Measurements from ENCODE around the gene C19orf85.

The C19orf85 gene

GRCh38 chr19:55478364-55478763 lies 13.8 kb upstream of the C19orf85 start:
- DNase-seq (ENCODE audit: low read depth in 2 of 3, low spot score in 1 of 3) = no peak

GRCh38 chr19:55477905-55478304 lies 13.4 kb upstream of the C19orf85 start:
- DNase-seq (ENCODE audit: low read depth in 2 of 3, low spot score in 1 of 3) = no peak

DNA sequence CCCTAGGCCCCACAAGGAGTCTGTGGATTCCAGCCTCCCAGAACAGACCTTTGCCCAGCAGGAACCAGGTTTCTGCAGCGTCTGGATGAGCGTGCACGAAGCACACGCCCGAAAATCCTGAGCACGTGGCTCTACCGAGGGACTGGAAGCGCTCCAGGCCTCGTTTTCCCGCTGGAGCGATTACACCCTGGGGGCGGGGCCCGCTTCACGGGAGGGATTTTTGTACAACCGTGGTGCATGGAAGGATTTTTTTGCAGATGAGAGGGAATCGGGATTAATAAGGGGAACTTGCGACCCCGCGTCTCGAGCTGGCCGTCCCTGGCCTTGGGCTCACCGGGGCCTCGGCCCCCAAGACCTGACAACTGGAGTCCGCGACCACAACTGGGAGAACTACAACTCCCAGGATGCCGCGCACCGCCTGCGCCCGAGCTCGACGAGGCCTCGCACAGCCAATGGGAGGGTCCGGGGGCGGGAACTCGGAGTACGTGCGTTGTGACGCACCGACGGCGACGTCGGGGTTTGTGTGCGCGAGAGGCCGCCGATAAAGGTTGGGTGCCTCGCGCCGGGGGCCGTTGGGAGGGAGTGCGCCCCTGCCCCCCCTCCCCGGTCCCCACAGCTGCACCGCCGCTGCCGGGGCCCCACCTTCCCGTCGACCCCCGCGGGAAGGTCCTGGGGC lies 11.7 kb upstream of the C19orf85 start, which contains the start of gene ZNF628:
ZNF628 (plus strand) TSS at position 518 of the 676 bp plus-strand sequence. CDS start 3,294 bp downstream, outside the sequence.
- peak; percentile 95 to 99 (median 95) for DNase-seq (ENCODE audit: low read depth in 2 of 3, low spot score in 1 of 3)

DNA sequence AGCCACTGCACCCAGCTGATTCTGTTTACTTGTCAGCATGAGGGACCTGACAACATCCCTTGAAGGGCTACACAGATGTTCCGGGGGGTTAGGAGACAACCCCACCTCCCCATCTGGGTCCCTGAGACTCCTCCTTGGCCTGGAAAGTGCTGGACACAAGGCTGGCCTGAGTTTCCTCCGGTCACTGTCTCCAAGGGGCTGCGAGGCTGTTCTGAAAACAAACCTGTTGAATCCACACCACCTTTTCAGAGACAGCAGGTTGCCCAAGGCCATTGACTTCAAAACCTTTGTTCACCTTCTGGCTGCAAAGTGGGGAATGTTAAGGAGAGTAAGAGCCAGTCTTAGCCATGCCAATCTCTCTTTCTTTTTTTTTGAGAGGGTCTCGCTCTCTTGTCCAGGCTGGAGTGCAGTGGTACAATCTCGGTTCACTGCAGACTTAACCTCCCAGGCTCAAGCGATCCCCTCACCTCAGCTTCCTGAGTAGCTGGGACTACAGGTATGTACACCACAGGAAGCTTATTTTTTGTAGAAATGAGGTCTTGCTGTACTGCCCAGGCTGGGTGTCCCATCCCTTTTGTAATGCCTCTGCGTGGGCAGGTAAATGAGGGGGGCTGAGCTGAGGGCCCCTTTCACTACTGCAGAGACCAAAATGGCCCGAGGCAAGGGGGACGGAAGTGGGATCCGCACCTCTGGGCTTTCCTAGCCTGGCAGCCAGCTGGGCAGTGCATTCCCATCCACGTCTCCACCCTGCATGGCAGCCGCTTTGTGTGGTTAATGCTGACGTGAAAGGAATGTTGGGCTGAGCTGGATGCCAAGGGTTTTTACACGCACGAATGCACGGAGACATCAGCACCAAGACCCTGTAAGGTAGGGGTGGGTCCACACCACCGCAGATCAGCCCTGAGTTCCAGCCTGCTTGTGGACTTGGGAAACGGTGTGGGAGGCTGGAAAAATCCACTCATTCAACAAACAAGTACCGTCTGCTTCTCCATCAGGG lies 10.0 kb upstream of the C19orf85 start:
- no peak for DNase-seq (ENCODE audit: low read depth in 2 of 3, low spot score in 1 of 3)

GRCh38 chr19:55473225-55474012 lies 8.9 kb upstream of the C19orf85 start:
- no peak for DNase-seq (ENCODE audit: low read depth in 2 of 3, low spot score in 1 of 3)

GRCh38 chr19:55472463-55472862 lies 7.9 kb upstream of the C19orf85 start:
- DNase-seq (ENCODE audit: low read depth in 2 of 3, low spot score in 1 of 3) = no peak

DNA sequence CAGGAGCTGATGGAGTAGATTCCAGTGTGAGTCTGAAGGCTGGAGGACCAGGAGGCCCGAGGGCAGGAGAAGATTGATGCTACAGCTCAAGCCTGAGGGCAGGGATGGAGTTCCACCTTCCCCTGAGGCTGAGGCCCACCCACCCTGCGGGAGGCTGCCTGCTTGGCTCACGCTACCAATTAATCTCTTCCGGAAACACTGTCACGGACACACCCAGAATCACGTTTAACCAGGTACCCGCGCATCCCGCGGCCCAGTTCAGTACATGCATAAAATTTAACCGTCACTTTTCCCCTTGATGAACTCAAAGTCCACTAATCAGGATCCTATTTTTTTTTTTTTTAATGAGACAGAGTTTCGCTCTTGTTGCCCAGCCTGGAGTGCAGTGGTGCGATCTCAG lies 6.7 kb upstream of the C19orf85 start:
- no peak for DNase-seq (ENCODE audit: low read depth in 2 of 3, low spot score in 1 of 3)

DNA sequence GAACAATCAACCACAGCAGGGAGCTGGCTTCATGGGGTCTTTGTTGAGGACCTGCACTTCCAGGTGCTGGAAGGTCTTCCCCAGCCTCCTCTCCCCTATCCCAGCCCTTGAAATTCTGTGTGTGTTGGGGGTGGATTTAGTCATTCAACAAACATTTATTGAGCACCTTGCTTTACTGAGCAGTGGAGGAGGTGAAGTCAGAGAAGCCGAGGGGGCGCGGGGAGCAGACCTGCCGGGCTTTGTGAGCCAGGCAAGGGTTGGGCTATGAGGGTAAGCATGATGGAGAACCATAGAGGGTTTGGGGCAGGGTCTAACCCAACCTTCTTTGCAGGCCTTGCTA lies 3.5 kb upstream of the C19orf85 start:
- DNase-seq (ENCODE audit: low read depth in 2 of 3, low spot score in 1 of 3) = no peak

- DNase-seq (ENCODE audit: low read depth in 2 of 3, low spot score in 1 of 3) = peak in 2 of 3 donors; percentile 59 to 64
These were observed 2.9 kb upstream of the C19orf85 start for GRCh38 chr19:55467236-55468053.

DNA sequence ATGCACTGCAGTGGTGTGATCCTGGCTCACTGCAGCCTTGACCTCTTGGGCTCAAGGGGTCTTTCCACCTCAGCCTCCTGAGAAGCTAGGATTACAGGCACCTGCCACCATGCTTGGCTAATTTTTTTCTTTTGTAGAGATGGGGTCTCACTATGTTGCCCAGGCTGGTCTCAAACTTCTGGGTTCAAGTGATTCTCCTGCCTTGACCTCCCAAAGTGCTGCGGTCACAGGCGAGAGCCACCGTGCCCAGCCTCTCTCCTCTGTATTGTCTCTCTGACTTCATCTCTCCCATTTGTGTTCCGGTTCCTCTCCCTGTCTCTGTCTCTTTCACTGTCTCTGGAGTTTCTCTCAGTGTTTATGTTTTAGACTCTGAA lies 1.7 kb upstream of the C19orf85 start:
- DNase-seq (ENCODE audit: low read depth in 2 of 3, low spot score in 1 of 3) = no peak

- DNase-seq (ENCODE audit: low read depth in 2 of 3, low spot score in 1 of 3) = no peak
These were observed 1.1 kb upstream of the C19orf85 start for GRCh38 chr19:55465460-55466240.

- no peak for DNase-seq (ENCODE audit: low read depth in 2 of 3, low spot score in 1 of 3)
These were observed 401 bp downstream of the C19orf85 start for GRCh38 chr19:55464039-55464661.

GRCh38 chr19:55463583-55464031 lies 944 bp downstream of the C19orf85 start:
- DNase-seq (ENCODE audit: low read depth in 2 of 3, low spot score in 1 of 3) = no peak

GRCh38 chr19:55462722-55463121 lies 1.8 kb downstream of the C19orf85 start:
- DNase-seq (ENCODE audit: low read depth in 2 of 3, low spot score in 1 of 3) = no peak

- no peak for DNase-seq (ENCODE audit: low read depth in 2 of 3, low spot score in 1 of 3)
These were observed 2.5 kb downstream of the C19orf85 start for GRCh38 chr19:55461974-55462626.

DNA sequence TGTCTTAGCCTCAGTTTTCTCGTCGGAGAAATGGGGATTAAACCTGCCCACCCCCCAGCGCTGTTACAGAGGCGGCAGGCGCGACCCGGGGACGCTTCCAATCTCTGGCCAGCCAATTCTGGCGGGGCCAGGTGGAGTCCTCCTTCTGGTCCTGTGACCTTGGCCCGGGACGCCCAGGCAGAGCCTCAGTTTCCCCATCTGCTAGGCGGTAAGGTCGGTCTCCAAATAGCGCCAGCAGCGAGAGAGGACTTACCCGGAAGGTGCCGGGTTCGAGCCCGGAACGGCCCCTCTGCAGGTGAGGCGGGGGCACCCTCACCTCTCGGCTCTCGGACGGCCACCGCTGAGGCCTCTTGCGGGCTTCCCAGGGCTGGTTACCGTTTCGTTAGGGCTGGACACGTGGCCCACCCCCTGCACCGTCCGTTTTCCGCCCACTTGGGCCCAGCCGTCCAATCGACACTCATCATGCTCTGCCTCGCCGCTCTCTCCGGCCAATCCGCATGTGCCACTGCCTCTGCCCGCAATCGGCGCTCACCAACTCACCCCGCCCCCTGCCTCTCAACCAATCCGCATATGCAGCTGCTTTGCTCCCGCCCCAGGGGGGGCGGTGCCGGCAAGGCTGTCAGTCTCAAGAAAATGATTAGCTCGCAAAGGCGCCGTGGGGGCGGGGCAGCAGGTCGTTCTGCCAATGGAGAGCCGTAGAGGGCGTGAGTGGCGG lies 3.1 kb downstream of the C19orf85 start, which contains the start of gene ISOC2:
ISOC2 (minus strand) TSS at position 384 of the 715 bp plus-strand sequence. CDS start 5,156 bp downstream, outside the sequence.
- DNase-seq (ENCODE audit: low read depth in 2 of 3, low spot score in 1 of 3) = peak; percentile 100

DNA sequence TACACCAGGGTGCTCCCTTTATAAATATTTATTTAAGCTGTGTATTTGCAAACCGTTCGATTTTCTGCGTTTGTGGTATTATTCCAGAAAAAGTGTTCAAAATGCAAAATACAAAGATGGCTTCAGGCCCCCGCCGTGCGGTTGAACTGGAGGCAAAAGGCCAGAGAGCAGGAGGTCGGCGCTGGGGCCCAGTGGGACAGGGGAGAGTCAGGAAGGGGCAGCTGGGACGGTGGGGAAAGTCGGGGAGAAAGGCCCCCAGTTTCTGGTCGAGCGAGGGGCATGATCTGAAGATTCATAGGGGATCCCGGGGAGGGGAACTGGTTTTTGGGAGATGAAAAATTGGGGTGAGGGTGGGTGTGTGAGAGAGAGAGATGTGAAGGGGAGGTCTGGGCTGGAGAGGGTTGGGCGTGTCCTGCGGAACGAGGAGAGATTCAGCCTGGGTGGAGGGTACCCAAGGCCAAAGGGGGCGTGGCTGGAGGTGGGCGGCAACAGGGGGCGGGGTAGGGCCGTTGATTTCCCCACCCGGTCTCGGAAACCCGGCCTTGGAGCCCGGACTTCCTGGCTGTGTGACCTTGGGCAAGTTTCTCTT lies 3.8 kb downstream of the C19orf85 start:
- DNase-seq (ENCODE audit: low read depth in 2 of 3, low spot score in 1 of 3) = no peak

Measured in stimulated activated CD4-positive, alpha-beta T cell treated with anti-CD3 and anti-CD28 coated beads, Interleukin-12 subunit alpha, Interleukin-12 subunit beta, amount 100 ng/mL, for 48 hours (primary cell).